A549 (cell line): ENCODE measurements around the gene PSMA2. TPM values are rescaled to one million over a fixed set of nuclear protein-coding genes. Genes with fewer than 3 reads are reported as not detected.

ENCODE experiments used
- ATAC-seq, 2 experiments: fragments of 200-7000 bp in 1 of 2; fragments of >200 bp in 1 of 2; cut with Nextera tagmentation in 1 of 2; cut with Tn5 transposase in 1 of 2; 3 replicates each; pipeline versions ENCODE4 v1.8.0 to v1.9.1; 2018 to 2020; ENCODE audit warnings: mild to moderate bottlenecking in 1 of 2, moderate library complexity in 1 of 2
- CTCF ChIA-PET: fragments of 300-600 bp; sonication (Branson Sonifier 250); formaldehyde crosslinking; extraction: SDS; loops from one replicate; lab custom pipeline; 2021; ENCODE audit warnings: antibody characterized with exemption, inconsistent platforms; lab: Yijun Ruan, JAX
- POLR2A ChIA-PET: fragments of 350-600 bp; formaldehyde crosslinking; extraction: SDS; loops from one replicate; lab custom pipeline; 2021; ENCODE audit warnings: antibody characterized with exemption, inconsistent platforms; lab: Yijun Ruan, JAX
- DNase-seq, 2 experiments: peaks; one replicate each; pipeline versions ENCODE4 v3.0.0 to v3.0.0-alpha.2; 2011 to 2016; ENCODE audit warnings: low read depth in 1 of 2, low spot score in 1 of 2
- FAIRE-seq: peaks from 2 replicates; lab custom pipeline; 2011; peaks lifted over from hg19 to GRCh38; lab: Jason Lieb, UNC
- H3K27ac ChIP-seq, 2 experiments: fragments of >200 bp; sonication (Bioruptor Twin); formaldehyde crosslinking; 3 replicates each; pipeline ENCODE4 v1.5.1; 2016 to 2017
- H3K4me1 ChIP-seq: fragments of >200 bp; sonication (Bioruptor Twin); formaldehyde crosslinking; 3 replicates; pipeline ENCODE4 v1.6.1; 2016
- H3K4me2 ChIP-seq: fragments of >200 bp; sonication (Bioruptor Twin); formaldehyde crosslinking; 3 replicates; pipeline ENCODE4 v1.6.1; 2016
- H3K4me3 ChIP-seq: fragments of >200 bp; sonication (Bioruptor Twin); formaldehyde crosslinking; 3 replicates; pipeline ENCODE4 v1.5.1; 2016
- H3K9me3 ChIP-seq: fragments of >200 bp; sonication (Bioruptor Twin); formaldehyde crosslinking; 3 replicates; pipeline ENCODE4 v1.6.1; 2016
- BHLHE40 ChIP-seq: IDR thresholded peaks from 2 replicates; pipeline ENCODE4 v1.6.1; 2012; ENCODE audit warnings: low read depth, low read length, inconsistent platforms
- CBX8 ChIP-seq: fragments of 200-600 bp; sonication (generic); IDR thresholded peaks from 2 replicates; pipeline ENCODE4 v1.6.1; 2016
- CEBPB ChIP-seq, 2 experiments: fragments of >200 bp in 1 of 2; sonication (Bioruptor Twin) in 1 of 2; formaldehyde crosslinking in 1 of 2; IDR thresholded peaks; 2 replicates each; pipeline ENCODE4 v1.6.1; 2012 to 2016
- CHD2 ChIP-seq: fragments of 150-350 bp; IDR thresholded peaks from 2 replicates; pipeline ENCODE4 v1.6.1; 2014; ENCODE audit warnings: low read length; ENCODE audit not compliant: partially characterized antibody
- CHD4 ChIP-seq: fragments of 200-600 bp; sonication (generic); IDR thresholded peaks from 2 replicates; pipeline ENCODE4 v1.6.1; 2016; ENCODE audit warnings: antibody characterized with exemption, mild to moderate bottlenecking, borderline replicate concordance
- E2F6 ChIP-seq: IDR thresholded peaks from 2 replicates; pipeline ENCODE4 v1.6.1; 2012; ENCODE audit warnings: low read depth, borderline replicate concordance
- ELK1 ChIP-seq: fragments of 150-350 bp; IDR thresholded peaks from 2 replicates; pipeline ENCODE4 v1.6.1; 2014; ENCODE audit warnings: low read depth, mild to moderate bottlenecking, low read length
- EP300 ChIP-seq, 2 experiments: fragments of >200 bp; sonication (Bioruptor Twin); formaldehyde crosslinking; IDR thresholded peaks; 2 replicates in 1 of 2; 3 replicates in 1 of 2; pipeline ENCODE4 v1.6.1; 2016 to 2017
- ESRRA ChIP-seq: fragments of 150-350 bp; IDR thresholded peaks from 2 replicates; pipeline ENCODE4 v1.6.1; 2014; ENCODE audit warnings: mild to moderate bottlenecking, low read length, borderline replicate concordance
- FOSB ChIP-seq: fragments of 250-450 bp; sonication (Bioruptor Pico); IDR thresholded peaks from 2 replicates; pipeline ENCODE4 v1.5.0; 2020; ENCODE audit warnings: mild to moderate bottlenecking, moderate library complexity
- HOXB13 ChIP-seq: fragments of 250-450 bp; sonication (Bioruptor Pico); IDR thresholded peaks from 2 replicates; pipeline ENCODE4 v1.5.0; 2020; ENCODE audit warnings: low read depth, mild to moderate bottlenecking, moderate library complexity
- JUN ChIP-seq, 2 experiments: fragments of >200 bp; sonication (Bioruptor Twin); formaldehyde crosslinking; IDR thresholded peaks; 2 replicates in 1 of 2; 3 replicates in 1 of 2; pipeline ENCODE4 v1.6.1; 2016 to 2017
- MAFK ChIP-seq: fragments of 450-650 bp; IDR thresholded peaks from 2 replicates; pipeline ENCODE4 v1.6.1; 2014; ENCODE audit not compliant: partially characterized antibody
- MAZ ChIP-seq: fragments of 150-350 bp; IDR thresholded peaks from 2 replicates; pipeline ENCODE4 v1.6.1; 2014; ENCODE audit warnings: antibody characterized with exemption, low read depth, low read length, borderline replicate concordance
- NFE2L2 ChIP-seq: fragments of 150-350 bp; conservative IDR thresholded peaks from 2 replicates; pipeline ENCODE4 v1.6.1; 2014; ENCODE audit warnings: low read length
- NR3C1 ChIP-seq: fragments of >200 bp; sonication (Bioruptor Twin); formaldehyde crosslinking; IDR thresholded peaks from 3 replicates; pipeline ENCODE4 v1.6.1; 2017
- PHF8 ChIP-seq: fragments of 200-600 bp; sonication (generic); IDR thresholded peaks from 2 replicates; pipeline ENCODE4 v1.6.1; 2016; ENCODE audit warnings: low read depth, mild to moderate bottlenecking, antibody characterized with exemption, moderate library complexity, borderline replicate concordance
- POLR2A ChIP-seq: IDR thresholded peaks from 2 replicates; pipeline ENCODE4 v1.6.1; 2012; ENCODE audit warnings: mild to moderate bottlenecking, low read length
- POLR2AphosphoS2 ChIP-seq: conservative IDR thresholded peaks from 2 replicates; pipeline ENCODE4 v1.6.1; 2012; ENCODE audit warnings: low read length, improper control_type of control experiment, inconsistent platforms
- RCOR1 ChIP-seq: fragments of 150-350 bp; IDR thresholded peaks from 2 replicates; pipeline ENCODE4 v1.6.1; 2014; ENCODE audit warnings: antibody characterized with exemption, low read length, low read depth
- RFX5 ChIP-seq: fragments of 450-650 bp; IDR thresholded peaks from 2 replicates; pipeline ENCODE4 v1.7.1; 2014; ENCODE audit warnings: antibody characterized with exemption, mild to moderate bottlenecking, moderate library complexity
- RNF2 ChIP-seq: fragments of 200-600 bp; sonication (generic); IDR thresholded peaks from 2 replicates; pipeline ENCODE4 v1.6.1; 2016; ENCODE audit warnings: low read depth, mild to moderate bottlenecking, antibody characterized with exemption, moderate library complexity, borderline replicate concordance
- SMC3 ChIP-seq: fragments of >200 bp; sonication (Bioruptor Twin); formaldehyde crosslinking; IDR thresholded peaks from 3 replicates; pipeline ENCODE4 v1.6.1; 2018; ENCODE audit warnings: inconsistent platforms
- SREBF2 ChIP-seq: fragments of 450-650 bp; IDR thresholded peaks from 2 replicates; pipeline ENCODE4 v1.6.1; 2014; ENCODE audit warnings: mild to moderate bottlenecking, moderate library complexity
- TFCP2L1 ChIP-seq: fragments of 250-450 bp; sonication (Bioruptor Pico); IDR thresholded peaks from 2 replicates; pipeline ENCODE4 v1.5.0; 2021; ENCODE audit warnings: mild to moderate bottlenecking
- ZC3H11A ChIP-seq: fragments of 450-650 bp; IDR thresholded peaks from 2 replicates; pipeline ENCODE4 v1.6.1; 2014; ENCODE audit warnings: antibody characterized with exemption, mild to moderate bottlenecking
- ZNF302 ChIP-seq: fragments of 250-450 bp; sonication (Bioruptor Pico); IDR thresholded peaks from 2 replicates; pipeline ENCODE4 v1.9.0; 2021; ENCODE audit warnings: inconsistent platforms, mild to moderate bottlenecking, moderate library complexity
- WGBS: methylation state at CpG from one replicate; pipeline ENCODE4 v1.1.6; 2017; ENCODE audit errors: missing lambda C conversion rate; 5-methylcytosine and 5-hydroxymethylcytosine counted together
- polyA plus RNA-seq, 4 experiments: library from polyadenylated mRNA; depleted of rRNA in 3 of 4; stranded (reverse); fragments of >200 nt; fragmentation: RNase III in 1 of 4; extraction: RNeasy Plus Mini Kit Qiagen cat#74134 plus additional on column Dnase treatment in 1 of 4; gene quantifications; 2 replicates in 3 of 4; 3 replicates in 1 of 4; pipeline ENCODE4 v1.2.3, GENCODE V29; 2011 to 2017
- TF ChIP-seq, protein P1 (sequence below): fragments of 250-450 bp; sonication (Bioruptor Pico); IDR thresholded peaks from 2 replicates; pipeline ENCODE4 v1.5.0; 2020; ENCODE audit warnings: low read depth, mild to moderate bottlenecking, moderate library complexity
- TF ChIP-seq, protein P2 (sequence below): fragments of >200 bp; sonication (Bioruptor Twin); formaldehyde crosslinking; IDR thresholded peaks from 2 replicates; pipeline ENCODE4 v1.6.1; 2016
- TF ChIP-seq, protein P3 (sequence below): fragments of >200 bp; sonication (Bioruptor Twin); formaldehyde crosslinking; IDR thresholded peaks from 3 replicates; pipeline ENCODE4 v1.6.1; 2016
- TF ChIP-seq, protein P4 (sequence below): fragments of 250-450 bp; sonication (Bioruptor Pico); IDR thresholded peaks from 2 replicates; pipeline ENCODE4 v1.5.0; 2021; ENCODE audit warnings: mild to moderate bottlenecking, moderate library complexity, borderline replicate concordance

The PSMA2 gene
- polyA plus RNA-seq, 2 of the 4 experiments (the other 2 are of a cell fraction) = 188 to 324 TPM

GRCh38 chr7:42913591-42913990, 18.4 kb downstream of the PSMA2 start:
- peaks cover 13% of the 10 kb centered on the region for H3K4me1 ChIP-seq
- no peak for FAIRE-seq
- no peak overlapping the region for H3K27ac ChIP-seq
- CTCF ChIA-PET = interaction anchor here (1.0 to 1.4 kb wide), 3 partner anchors 19 to 669 kb away, joined by 3 to 4 read pairs (median 3); partner anchors contain the start of gene STK17A
- H3K9me3 ChIP-seq = no peaks in the 10 kb centered on the region
- WGBS = 59% methylated on average over 2 of the region's 2 CpGs
- no peak overlapping the region for H3K4me2 ChIP-seq
- ATAC-seq = no peak
- no peak for DNase-seq
- POLR2A ChIA-PET = interaction anchor here (0.7 to 4.5 kb wide), 2 partner anchors 19 to 669 kb away, joined by 4 to 23 read pairs; partner anchors contain the start of genes MRPL32, PSMA2 and STK17A
- no peak for TF ChIP-seq JUN (IDR thresholded peaks at IDR 0.05)
- TF ChIP-seq ELK1 = no peak
- TF ChIP-seq NFE2L2 = no peak
- no peak for TF ChIP-seq CBX8
- no peak for TF ChIP-seq CEBPB (IDR thresholded peaks at IDR 0.05)
- TF ChIP-seq POLR2A = no peak
- no peak for TF ChIP-seq FOSB
- no peak for TF ChIP-seq ZC3H11A
- TF ChIP-seq SREBF2 = no peak
- no peak for TF ChIP-seq PHF8
- no peak for TF ChIP-seq RNF2
- no peak for TF ChIP-seq NR3C1
- TF ChIP-seq EP300 (IDR thresholded peaks at IDR 0.05) = no peak
- TF ChIP-seq TFCP2L1 (CRISPR knock-in tag) = no peak
- no peak for TF ChIP-seq SMC3
- no peak for TF ChIP-seq ZNF302 (CRISPR knock-in tag)
- TF ChIP-seq, protein P1, sequence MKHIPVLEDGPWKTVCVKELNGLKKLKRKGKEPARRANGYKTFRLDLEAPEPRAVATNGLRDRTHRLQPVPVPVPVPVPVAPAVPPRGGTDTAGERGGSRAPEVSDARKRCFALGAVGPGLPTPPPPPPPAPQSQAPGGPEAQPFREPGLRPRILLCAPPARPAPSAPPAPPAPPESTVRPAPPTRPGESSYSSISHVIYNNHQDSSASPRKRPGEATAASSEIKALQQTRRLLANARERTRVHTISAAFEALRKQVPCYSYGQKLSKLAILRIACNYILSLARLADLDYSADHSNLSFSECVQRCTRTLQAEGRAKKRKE (CRISPR knock-in tag) = no peak
- no peak overlapping the region for H3K4me3 ChIP-seq

DNA sequence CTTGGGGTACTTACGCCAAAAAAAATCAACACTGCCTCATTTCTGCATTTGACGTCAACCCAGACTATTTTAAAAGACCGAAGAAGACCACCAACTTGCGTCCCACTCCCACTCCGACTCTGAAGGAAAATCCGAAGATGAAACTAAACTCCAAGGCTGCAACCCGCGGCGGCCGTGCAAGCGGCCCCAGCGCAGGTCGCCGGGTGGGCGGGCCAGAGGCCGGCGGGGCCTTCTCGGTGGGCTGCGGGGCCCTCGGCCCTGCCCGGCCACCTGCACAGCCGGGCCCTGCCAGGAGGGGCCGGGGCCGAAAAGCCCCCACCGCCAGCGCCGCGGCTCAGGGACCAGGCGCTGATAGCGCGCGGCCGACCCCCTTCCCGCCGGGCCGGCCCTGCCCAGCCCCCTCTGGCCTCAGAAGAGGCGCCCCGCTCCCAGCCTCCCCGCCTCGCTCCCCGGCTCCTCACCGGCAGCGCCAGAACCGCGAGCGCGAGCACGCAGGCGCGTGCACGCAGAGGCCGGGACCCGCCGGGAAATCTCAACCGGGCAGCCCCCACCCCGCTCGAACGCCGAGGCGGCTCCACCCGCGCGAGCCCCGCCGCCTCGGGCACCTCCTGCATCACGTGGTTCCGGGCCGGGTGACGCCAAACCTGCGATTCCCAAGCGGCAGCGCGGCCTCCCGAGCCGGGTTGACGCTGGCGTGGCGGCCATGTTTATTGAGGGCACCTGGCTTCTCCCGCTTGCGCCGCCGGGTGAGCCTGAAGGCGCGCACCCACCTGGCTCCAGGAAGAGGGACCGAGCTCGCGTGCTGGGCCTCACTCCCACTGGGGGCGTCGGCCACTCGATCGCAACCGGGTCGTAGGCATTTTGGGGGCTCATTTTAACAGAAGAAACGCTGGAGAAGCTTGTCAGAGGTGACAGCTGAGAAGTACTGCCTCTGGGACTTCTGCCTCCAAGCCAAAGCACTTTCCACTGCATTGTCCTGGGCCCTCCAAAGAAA, 20.2 kb downstream of the PSMA2 start, which contains the start of gene C7orf25:
TSS of gene C7orf25 (minus strand) at position 617 of the 994 bp plus-strand sequence. CDS start 1,170 bp downstream, outside the sequence.
- H3K4me2 ChIP-seq = peak within 1 kb of the TSS; percentile 84
- WGBS = under 1% methylated on average over 17 of the region's 95 CpGs
- H3K9me3 ChIP-seq = no peaks in the 10 kb centered on the region
- H3K4me1 ChIP-seq = peaks cover 13% of the 10 kb centered on the region
- peak within 1 kb of the TSS; percentile 87 to 95 for H3K27ac ChIP-seq
- H3K4me3 ChIP-seq = peak within 1 kb of the TSS; percentile 79
- peak; percentile 93 to 96 for ATAC-seq
- CTCF ChIA-PET = interaction anchor here (0.8 to 2.2 kb wide), 7 partner anchors 13 to 972 kb away, joined by 3 to 7 read pairs (median 4); partner anchors contain the start of gene STK17A
- no peak for FAIRE-seq
- POLR2A ChIA-PET = interaction anchor here (0.7 to 4.5 kb wide), 4 partner anchors 13 to 337 kb away, joined by 3 to 23 read pairs (median 5); partner anchors contain the start of genes MRPL32 and PSMA2
- peak; percentile 84 to 95 for DNase-seq
- peak; percentile 87 for TF ChIP-seq E2F6
- no peak for TF ChIP-seq NFE2L2
- TF ChIP-seq FOSB = no peak
- no peak for TF ChIP-seq HOXB13
- no peak for TF ChIP-seq RCOR1
- no peak for TF ChIP-seq RFX5
- TF ChIP-seq BHLHE40 = no peak
- no peak for TF ChIP-seq CHD2
- TF ChIP-seq ESRRA = no peak
- TF ChIP-seq CHD4 = no peak
- TF ChIP-seq, protein P2, sequence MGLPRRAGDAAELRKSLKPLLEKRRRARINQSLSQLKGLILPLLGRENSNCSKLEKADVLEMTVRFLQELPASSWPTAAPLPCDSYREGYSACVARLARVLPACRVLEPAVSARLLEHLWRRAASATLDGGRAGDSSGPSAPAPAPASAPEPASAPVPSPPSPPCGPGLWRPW = no peak
- TF ChIP-seq POLR2AphosphoS2 = 0 out of 2 replicates have a peak, but pooled peaks have one; percentile 49
- TF ChIP-seq POLR2A = peak; percentile 43
- no peak for TF ChIP-seq MAFK
- TF ChIP-seq, protein P3, sequence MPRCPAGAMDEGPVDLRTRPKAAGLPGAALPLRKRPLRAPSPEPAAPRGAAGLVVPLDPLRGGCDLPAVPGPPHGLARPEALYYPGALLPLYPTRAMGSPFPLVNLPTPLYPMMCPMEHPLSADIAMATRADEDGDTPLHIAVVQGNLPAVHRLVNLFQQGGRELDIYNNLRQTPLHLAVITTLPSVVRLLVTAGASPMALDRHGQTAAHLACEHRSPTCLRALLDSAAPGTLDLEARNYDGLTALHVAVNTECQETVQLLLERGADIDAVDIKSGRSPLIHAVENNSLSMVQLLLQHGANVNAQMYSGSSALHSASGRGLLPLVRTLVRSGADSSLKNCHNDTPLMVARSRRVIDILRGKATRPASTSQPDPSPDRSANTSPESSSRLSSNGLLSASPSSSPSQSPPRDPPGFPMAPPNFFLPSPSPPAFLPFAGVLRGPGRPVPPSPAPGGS = peak; percentile 47; the same call in 1 of the 3 replicates
- peak; percentile 70; the same call in 1 of the 2 replicates for TF ChIP-seq MAZ
- TF ChIP-seq JUN (IDR thresholded peaks at IDR 0.05) = peak; percentile 49 to 88; a peak in 4 of 5 replicates
- TF ChIP-seq, protein P4, sequence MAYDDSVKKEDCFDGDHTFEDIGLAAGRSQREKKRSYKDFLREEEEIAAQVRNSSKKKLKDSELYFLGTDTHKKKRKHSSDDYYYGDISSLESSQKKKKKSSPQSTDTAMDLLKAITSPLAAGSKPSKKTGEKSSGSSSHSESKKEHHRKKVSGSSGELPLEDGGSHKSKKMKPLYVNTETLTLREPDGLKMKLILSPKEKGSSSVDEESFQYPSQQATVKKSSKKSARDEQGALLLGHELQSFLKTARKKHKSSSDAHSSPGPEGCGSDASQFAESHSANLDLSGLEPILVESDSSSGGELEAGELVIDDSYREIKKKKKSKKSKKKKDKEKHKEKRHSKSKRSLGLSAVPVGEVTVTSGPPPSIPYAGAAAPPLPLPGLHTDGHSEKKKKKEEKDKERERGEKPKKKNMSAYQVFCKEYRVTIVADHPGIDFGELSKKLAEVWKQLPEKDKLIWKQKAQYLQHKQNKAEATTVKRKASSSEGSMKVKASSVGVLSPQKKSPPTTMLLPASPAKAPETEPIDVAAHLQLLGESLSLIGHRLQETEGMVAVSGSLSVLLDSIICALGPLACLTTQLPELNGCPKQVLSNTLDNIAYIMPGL (CRISPR knock-in tag) = no peak
- TF ChIP-seq EP300 (IDR thresholded peaks at IDR 0.05) = no peak
